Measurements from ENCODE around the gene GRIN2A.

Gene GRIN2A

DNA sequence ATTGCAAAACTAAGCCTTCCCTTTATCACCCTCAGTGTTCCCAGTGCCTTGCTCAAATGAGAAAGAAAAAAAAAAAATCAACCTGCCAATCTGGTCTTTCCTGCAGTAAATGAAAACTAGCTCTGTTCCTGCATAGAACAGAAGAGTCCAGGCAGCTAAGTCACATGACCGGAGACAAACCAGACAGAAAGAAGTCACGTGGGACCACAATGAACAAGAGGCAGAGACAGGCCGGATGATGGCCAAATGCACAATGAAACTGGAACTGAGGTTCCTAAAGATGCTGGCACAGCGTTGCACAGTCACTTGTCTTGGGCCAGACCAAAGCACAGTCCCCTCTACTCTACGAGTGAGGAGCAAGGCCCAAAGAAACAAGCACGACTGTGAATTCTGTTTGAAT lies 172.5 kb downstream of the GRIN2A start:
- TF ChIP-seq POLR2A (IDR thresholded peaks at IDR 0.05; ENCODE audit: low read length) (no peak), GATA1 (IDR thresholded peaks at IDR 0.05; ENCODE audit: low read depth, low read length) (no peak)
- DNase-seq = no peak

DNA sequence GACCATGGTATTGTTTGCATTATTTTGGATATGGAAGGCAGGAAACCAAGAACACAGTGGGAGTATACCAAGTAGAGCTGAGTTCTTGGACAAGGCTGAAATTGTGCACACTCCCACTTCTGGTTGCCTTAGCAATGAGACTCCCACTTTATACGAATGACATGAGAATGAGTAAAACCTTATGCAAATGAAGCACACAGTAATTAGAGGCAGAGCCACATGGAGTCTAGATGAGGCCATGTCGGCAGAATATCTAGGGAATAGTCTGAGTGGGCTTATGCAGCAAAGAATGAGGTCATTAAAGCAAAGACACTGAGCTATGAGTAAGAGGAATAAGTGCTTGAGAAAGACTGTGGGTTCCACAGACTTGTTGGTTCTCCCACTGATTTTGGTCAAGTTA lies 178.7 kb downstream of the GRIN2A start:
- no peak for DNase-seq
- TF ChIP-seq POLR2A (IDR thresholded peaks at IDR 0.05; ENCODE audit: low read length) (no peak), GATA1 (IDR thresholded peaks at IDR 0.05; ENCODE audit: low read depth, low read length) (no peak)

DNA sequence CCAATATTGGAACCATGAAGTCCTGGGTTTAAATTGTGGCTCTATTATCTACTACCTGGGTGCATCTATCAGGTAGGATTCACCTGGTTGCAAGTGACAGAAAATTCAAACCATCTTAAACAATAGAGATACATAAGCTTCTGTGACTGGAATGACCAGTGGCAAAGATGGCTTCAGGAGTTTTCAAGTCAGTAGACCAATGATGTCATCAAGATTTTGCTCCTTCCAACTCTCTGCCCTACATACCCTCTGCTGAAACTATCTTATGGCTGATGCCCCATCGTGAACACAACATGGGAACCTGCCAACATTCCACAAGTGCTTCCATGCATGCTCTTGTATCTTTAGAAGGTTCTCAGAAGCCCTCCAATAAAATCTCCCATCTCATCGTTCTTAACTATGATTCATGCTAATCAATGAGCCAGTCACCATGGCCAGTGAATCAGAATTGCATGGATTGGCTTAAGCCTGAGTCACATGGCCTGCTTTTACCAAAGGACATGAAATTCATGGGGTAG lies 180.9 kb downstream of the GRIN2A start:
- no peak for DNase-seq
- TF ChIP-seq POLR2A (IDR thresholded peaks at IDR 0.05; ENCODE audit: low read length) (no peak), GATA1 (IDR thresholded peaks at IDR 0.05; ENCODE audit: low read depth, low read length) (no peak)

DNA sequence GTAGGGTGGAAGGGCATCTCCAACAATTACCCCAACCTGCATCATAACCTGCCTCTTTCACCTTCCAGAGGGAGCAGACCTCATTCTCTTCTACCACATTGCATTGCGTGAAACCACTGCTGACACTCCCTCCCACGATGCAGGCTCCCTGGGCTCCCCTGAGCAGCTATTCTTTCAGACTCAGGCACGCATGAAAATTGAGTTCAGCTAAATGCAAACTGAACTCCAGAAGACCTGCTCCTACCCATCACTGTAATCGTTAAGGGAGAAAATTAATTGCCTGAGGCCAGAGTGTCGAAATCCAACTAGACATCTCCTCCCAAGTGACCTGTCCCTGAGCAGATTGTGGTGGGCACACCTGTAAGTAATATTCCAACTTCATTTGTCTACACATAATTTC lies 186.0 kb downstream of the GRIN2A start:
- TF ChIP-seq POLR2A (IDR thresholded peaks at IDR 0.05; ENCODE audit: low read length) (no peak), GATA1 (IDR thresholded peaks at IDR 0.05; ENCODE audit: low read depth, low read length) (no peak)
- DNase-seq = no peak

DNA sequence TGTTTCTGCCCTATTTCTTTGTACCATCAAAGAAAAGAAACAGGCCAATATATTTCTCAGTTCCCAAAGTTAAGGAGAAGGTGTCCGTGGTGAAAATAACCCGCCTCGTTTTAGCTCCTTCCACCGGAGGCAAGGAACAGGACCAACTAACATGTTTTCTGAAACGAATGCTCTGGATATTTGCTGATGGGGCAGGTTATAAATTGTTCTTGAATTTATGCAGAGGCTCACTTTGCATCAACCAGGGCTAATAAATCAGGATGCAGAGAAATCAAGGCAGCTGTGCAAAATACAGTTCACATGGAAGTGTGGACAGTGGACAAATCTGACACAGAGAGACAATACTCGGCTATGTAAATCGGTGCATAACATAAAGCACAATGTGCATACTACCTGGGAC lies 189.8 kb downstream of the GRIN2A start:
- TF ChIP-seq POLR2A (IDR thresholded peaks at IDR 0.05; ENCODE audit: low read length) (no peak), GATA1 (IDR thresholded peaks at IDR 0.05; ENCODE audit: low read depth, low read length) (no peak)
- DNase-seq = no peak

DNA sequence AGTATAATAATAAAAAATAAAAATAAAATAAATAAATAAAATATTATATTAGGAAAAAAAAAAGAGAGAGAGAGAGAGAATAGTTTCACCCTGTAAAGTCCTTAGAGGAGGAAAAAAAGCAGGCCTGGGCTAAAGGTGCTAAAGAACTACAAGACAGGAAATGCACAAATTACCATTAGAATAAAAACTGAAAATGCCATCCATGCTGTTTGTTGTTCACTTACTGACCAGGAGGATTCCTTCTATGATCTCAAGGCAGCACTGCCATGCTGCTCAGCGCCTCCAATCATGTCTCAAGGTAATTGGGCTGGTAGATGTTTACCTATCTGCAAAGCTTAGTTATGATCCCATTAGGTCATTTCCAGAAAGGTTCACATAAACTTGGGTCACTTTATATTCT lies 201.2 kb downstream of the GRIN2A start:
- TF ChIP-seq POLR2A (IDR thresholded peaks at IDR 0.05; ENCODE audit: low read length) (no peak), GATA1 (IDR thresholded peaks at IDR 0.05; ENCODE audit: low read depth, low read length) (no peak)
- no peak for DNase-seq

DNA sequence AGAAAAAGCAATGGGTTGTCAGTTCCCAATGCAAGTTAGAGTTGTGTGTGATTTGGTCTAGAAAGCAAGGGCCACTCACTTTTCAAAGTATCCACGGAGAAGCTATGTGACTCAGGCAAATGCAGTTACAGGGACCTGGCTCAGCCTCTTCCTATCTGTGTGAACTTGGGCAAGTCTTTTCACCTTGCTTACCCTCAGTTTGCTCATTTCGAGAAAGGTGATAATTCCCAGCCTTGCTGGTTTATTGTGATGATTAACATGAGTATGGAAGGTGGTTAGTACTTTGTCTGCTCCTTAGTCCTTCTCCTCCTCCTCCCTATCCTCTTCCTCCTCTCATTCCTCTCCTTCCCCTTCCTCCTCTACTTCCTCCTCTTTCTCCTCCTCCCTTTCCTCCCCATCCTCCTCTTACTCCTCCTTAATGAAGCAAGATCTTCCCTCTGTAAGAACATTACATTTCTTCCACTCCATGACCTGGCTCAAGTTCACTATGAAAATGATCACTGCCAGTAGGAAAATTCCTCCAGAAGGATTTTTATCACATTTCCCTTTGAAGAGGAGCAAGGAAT lies 204.0 kb downstream of the GRIN2A start:
- DNase-seq = no peak
- no peak for TF ChIP-seq POLR2A (IDR thresholded peaks at IDR 0.05; ENCODE audit: low read length)
- no peak for TF ChIP-seq GATA1 (IDR thresholded peaks at IDR 0.05; ENCODE audit: low read depth, low read length)

DNA sequence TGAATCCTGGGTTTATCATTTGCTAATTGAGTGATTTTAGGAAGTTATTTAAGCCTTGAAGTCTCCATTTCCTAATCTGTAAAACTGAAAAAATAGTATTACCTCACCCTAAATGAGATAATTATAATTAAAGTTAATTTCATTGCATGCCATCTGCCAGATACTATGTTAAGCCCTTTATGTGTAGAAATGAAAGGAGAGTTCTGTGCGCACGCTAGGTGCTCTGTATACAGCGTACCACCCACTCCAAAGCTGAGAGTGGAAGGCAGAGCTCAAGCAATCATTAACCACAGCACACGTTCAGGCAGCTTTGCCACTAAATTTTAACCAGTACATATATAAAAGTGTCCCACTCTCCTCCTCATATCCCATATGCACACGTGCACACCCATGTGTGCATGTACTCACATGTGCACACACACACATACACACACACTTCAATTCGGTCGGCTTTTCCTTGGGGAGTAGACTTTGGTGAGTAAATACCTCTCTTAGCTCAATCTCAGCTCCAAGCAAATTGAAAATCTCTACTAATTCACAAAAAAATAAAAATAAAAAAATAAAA lies 204.8 kb downstream of the GRIN2A start:
- no peak for TF ChIP-seq POLR2A (IDR thresholded peaks at IDR 0.05; ENCODE audit: low read length)
- TF ChIP-seq GATA1 (IDR thresholded peaks at IDR 0.05; ENCODE audit: low read depth, low read length) = no peak
- no peak for DNase-seq

DNA sequence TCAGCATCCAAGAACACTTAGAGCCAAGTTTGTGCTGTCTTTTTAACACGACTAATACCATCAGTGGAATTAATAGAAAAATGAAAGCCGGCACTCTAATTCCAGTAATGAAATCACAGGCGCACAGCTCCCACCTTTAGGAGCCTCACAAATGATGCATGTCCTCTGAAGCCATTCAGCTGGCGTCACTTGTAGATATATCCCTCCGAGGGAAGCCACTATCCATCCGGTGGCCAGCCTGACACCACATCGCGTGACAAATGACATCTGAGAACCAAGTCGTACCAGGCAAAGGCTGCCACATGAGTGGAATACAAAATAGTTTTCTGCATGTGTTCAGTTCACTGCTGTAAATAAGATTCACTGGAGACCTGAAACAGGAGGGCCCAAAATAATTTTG lies 205.6 kb downstream of the GRIN2A start:
- DNase-seq = no peak
- TF ChIP-seq GATA1 (IDR thresholded peaks at IDR 0.05; ENCODE audit: low read depth, low read length) (no peak), POLR2A (IDR thresholded peaks at IDR 0.05; ENCODE audit: low read length) (no peak)

DNA sequence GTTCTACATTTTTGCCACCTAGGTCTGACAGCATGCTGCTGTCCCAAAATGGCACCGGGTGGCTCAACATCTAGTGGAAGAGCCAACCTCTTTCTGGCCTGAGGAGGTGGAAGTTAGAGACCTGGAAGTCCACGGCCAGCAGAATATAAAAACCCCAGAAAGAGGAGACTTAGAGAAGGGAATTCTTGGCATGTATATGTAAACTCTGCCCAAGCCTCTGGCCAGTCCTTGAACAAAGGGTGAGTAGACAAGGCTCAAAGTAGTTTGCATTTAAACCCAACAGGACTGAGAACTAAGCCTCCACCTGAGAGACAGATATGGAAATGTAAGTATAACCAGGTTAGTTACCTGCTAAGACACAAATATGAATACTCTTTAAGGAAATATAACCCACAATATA lies 210.3 kb downstream of the GRIN2A start:
- DNase-seq = no peak
- TF ChIP-seq GATA1 (IDR thresholded peaks at IDR 0.05; ENCODE audit: low read depth, low read length) = no peak
- TF ChIP-seq POLR2A (IDR thresholded peaks at IDR 0.05; ENCODE audit: low read length) = no peak

DNA sequence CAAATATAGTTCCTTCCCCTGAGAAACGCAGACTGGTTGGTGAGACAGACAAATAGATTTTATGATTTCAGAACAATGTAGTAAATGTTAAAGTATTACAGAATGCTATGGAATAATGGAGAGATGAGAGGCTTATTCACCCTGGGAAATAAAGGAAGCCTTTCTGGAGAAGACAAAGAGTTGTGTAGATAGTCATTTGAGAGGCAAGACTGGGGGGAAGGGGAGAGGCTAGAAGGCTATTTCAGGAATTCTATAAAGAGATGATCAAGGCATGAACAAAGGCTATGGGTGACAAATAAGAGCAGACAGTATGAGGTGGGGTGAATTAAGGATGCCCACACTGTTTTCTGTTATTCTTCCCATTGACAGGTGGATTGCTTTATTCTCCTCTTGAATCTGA lies 211.4 kb downstream of the GRIN2A start:
- DNase-seq = no peak
- TF ChIP-seq GATA1 (IDR thresholded peaks at IDR 0.05; ENCODE audit: low read depth, low read length) (no peak), POLR2A (IDR thresholded peaks at IDR 0.05; ENCODE audit: low read length) (no peak)

DNA sequence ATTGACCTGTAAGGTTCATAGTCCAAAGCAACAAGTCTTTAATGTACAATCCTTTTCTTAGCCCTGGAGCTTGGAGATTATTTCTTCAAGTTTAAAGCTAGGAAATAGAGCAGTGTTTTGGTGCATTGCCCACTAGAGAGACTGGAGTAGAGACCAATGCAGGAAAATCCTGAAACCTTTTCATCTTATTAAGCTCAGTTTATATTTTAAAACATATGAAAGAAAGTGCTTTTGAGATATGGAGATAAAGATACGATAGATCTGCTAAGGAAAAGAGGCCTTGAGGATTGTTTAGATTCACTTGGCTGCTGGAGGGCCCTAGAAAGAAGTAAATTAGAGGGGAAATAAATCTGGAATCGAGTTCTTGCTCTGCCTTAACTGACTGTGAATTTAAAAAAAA lies 212.0 kb downstream of the GRIN2A start:
- DNase-seq = no peak
- no peak for TF ChIP-seq GATA1 (IDR thresholded peaks at IDR 0.05; ENCODE audit: low read depth, low read length)
- TF ChIP-seq POLR2A (IDR thresholded peaks at IDR 0.05; ENCODE audit: low read length) = no peak

DNA sequence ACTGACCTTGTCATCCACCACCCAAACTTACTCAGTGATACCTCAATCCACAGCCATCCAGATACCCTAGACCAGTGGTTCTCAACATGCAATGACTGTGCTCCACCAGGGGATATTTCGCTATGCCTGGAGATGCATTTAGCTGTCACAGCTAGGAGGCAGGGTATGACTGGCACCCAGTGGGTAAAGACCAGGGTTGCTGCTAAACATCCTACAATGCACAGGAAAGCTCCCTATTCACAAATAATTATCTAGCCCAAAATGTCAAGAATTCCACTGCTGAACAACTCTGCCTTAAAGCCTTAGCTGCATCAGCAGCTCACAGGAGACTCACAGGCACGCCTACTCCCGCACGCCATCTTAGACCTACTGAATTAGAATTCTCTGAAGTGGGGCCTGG lies 212.6 kb downstream of the GRIN2A start:
- TF ChIP-seq POLR2A (IDR thresholded peaks at IDR 0.05; ENCODE audit: low read length) = no peak
- no peak for DNase-seq

DNA sequence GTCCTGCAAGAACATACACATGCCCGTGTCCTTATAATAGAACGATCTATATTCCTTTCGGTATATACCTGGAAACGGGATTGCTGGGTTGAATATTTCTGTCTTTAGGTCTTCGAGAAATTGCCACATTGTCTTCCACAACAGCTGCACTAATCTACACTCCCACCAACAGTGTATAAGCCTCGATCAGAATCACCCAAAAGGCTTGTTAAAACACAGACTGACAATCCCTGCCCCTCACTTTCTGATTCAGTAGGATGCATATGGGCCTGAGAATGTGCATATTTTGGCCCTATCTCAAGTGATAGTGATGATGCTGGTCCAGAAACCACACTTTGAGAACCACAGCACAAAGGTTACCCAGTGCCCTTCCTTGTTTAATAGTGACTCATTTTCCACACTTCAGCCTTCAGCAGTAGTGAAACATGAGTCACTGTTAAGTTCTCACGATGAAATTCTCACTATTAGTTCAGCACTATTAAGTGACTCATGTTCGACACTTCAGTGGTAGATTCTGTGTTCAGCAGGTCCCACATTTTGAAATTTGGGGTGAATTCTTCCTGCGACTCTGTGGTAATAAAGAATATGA lies 215.6 kb downstream of the GRIN2A start:
- no peak for DNase-seq

DNA sequence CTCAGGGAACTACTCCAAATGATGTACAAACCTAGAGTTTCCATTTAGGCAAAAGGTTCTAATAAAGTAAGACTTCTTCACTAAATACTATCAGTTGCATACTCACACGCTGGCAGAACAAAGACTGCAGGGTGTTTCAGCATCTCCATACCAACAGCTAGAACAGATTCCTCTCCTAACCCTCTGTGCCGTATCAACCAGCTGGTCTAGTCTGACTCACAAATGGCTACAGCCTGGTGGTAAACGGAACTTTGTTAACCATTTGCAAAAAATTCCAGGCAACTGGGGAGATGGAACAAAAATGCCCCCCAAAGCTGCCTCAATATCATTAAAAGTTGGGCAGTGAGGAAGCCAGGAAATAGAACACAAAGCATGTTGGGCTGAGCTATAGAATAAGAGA lies 217.1 kb downstream of the GRIN2A start:
- no peak for DNase-seq
- TF ChIP-seq GATA1 (IDR thresholded peaks at IDR 0.05; ENCODE audit: low read depth, low read length) (no peak), POLR2A (IDR thresholded peaks at IDR 0.05; ENCODE audit: low read length) (no peak)

More for the DNA sequence above, 215.6 kb downstream of the GRIN2A start:
- TF ChIP-seq POLR2A (IDR thresholded peaks at IDR 0.05; ENCODE audit: low read length) = no peak
- no peak for TF ChIP-seq GATA1 (IDR thresholded peaks at IDR 0.05; ENCODE audit: low read depth, low read length)

All from erythroblast (primary cell).